HEK293 (cell line): ENCODE measurements around the gene ADM.

Source experiments
- CTCF ChIA-PET: fragments of 350-600 bp; formaldehyde crosslinking; extraction: SDS; loops from one replicate; lab custom pipeline; 2021; ENCODE audit warnings: antibody characterized with exemption; lab: Yijun Ruan, JAX
- POLR2A ChIA-PET: fragments of 300-600 bp; formaldehyde crosslinking; extraction: SDS; loops from one replicate; lab custom pipeline; 2020; ENCODE audit warnings: antibody characterized with exemption, inconsistent platforms; lab: Yijun Ruan, JAX
- H3K27ac ChIP-seq: fragments of 200-500 bp; sonication (Bioruptor generic); 2 replicates; pipeline ENCODE4 v1.5.1; 2014; ENCODE audit warnings: low read depth, low read length, control low read depth, inconsistent platforms; ENCODE audit errors: extremely low read depth
- H3K36me3 ChIP-seq, 2 experiments: fragments of 200-500 bp in 1 of 2; sonication (Bioruptor generic) in 1 of 2; 1 replicate in 1 of 2; 2 replicates in 1 of 2; pipeline ENCODE4 v1.5.1; 2014 to 2017; ENCODE audit warnings: inconsistent platforms in 2 of 2, low read length in 2 of 2; ENCODE audit not compliant: control insufficient read depth in 2 of 2, insufficient read depth in 1 of 2
- H3K4me1 ChIP-seq: fragments of 200-500 bp; sonication (Bioruptor generic); 2 replicates; pipeline ENCODE4 v1.5.1; 2014; ENCODE audit warnings: mild to moderate bottlenecking, low read length, inconsistent platforms; ENCODE audit not compliant: control insufficient read depth, insufficient read depth
- H3K4me3 ChIP-seq: 2 replicates; pipeline ENCODE4 v1.5.1; 2011; ENCODE audit warnings: low read depth, mild to moderate bottlenecking, control low read depth, low read length, moderate library complexity
- H3K9me3 ChIP-seq: fragments of 200-500 bp; sonication (Bioruptor generic); 2 replicates; pipeline ENCODE4 v1.5.1; 2014; ENCODE audit warnings: low read depth, low read length, inconsistent platforms; ENCODE audit not compliant: control insufficient read depth, insufficient read depth
- EGR2 ChIP-seq: fragments of 450-650 bp; formaldehyde crosslinking; IDR thresholded peaks from 2 replicates; pipeline ENCODE4 v1.5.1; 2016; ENCODE audit warnings: low read depth, missing biosample characterization, missing genetic modification characterization
- GLIS1 ChIP-seq: fragments of 450-650 bp; formaldehyde crosslinking; IDR thresholded peaks from 2 replicates; pipeline ENCODE4 v1.5.1; 2016; ENCODE audit warnings: missing biosample characterization, missing genetic modification characterization
- IKZF3 ChIP-seq: fragments of 450-650 bp; IDR thresholded peaks from 2 replicates; pipeline ENCODE4 v1.5.0; 2018; ENCODE audit warnings: missing biosample characterization, mild to moderate bottlenecking, missing genetic modification characterization, moderate library complexity
- KLF1 ChIP-seq: fragments of 450-650 bp; formaldehyde crosslinking; IDR thresholded peaks from 2 replicates; pipeline ENCODE4 v1.5.1; 2016; ENCODE audit warnings: missing biosample characterization, missing genetic modification characterization
- KLF7 ChIP-seq: fragments of 450-650 bp; formaldehyde crosslinking; IDR thresholded peaks from 2 replicates; pipeline ENCODE4 v1.5.1; 2016; ENCODE audit warnings: missing biosample characterization, missing genetic modification characterization, borderline replicate concordance
- SCRT2 ChIP-seq: fragments of 450-650 bp; formaldehyde crosslinking; IDR thresholded peaks from 2 replicates; pipeline ENCODE4 v1.5.1; 2016; ENCODE audit warnings: missing biosample characterization, missing genetic modification characterization
- SP7 ChIP-seq: fragments of 450-650 bp; formaldehyde crosslinking; IDR thresholded peaks from 2 replicates; pipeline ENCODE4 v1.5.1; 2016; ENCODE audit warnings: missing biosample characterization, missing genetic modification characterization
- ZFHX2 ChIP-seq: fragments of 450-650 bp; formaldehyde crosslinking; conservative IDR thresholded peaks from 2 replicates; pipeline ENCODE4 v1.5.1; 2016; ENCODE audit warnings: missing biosample characterization, missing genetic modification characterization
- ZFP69B ChIP-seq: fragments of 450-650 bp; formaldehyde crosslinking; IDR thresholded peaks from 2 replicates; pipeline ENCODE4 v1.5.1; 2016; ENCODE audit warnings: missing biosample characterization, missing genetic modification characterization
- ZNF416 ChIP-seq: fragments of 450-650 bp; formaldehyde crosslinking; IDR thresholded peaks from 2 replicates; pipeline ENCODE4 v1.5.1; 2016; ENCODE audit warnings: missing biosample characterization, missing genetic modification characterization
- ZNF530 ChIP-seq: fragments of 450-650 bp; formaldehyde crosslinking; IDR thresholded peaks from 2 replicates; pipeline ENCODE4 v1.5.1; 2016; ENCODE audit warnings: low read depth, missing biosample characterization, missing genetic modification characterization
- ZNF544 ChIP-seq: fragments of 450-650 bp; formaldehyde crosslinking; IDR thresholded peaks from 2 replicates; pipeline ENCODE4 v1.5.0; 2017; ENCODE audit warnings: missing biosample characterization, missing genetic modification characterization
- ZNF701 ChIP-seq: fragments of 450-650 bp; formaldehyde crosslinking; IDR thresholded peaks from 2 replicates; pipeline ENCODE4 v1.5.1; 2016; ENCODE audit warnings: missing biosample characterization, missing genetic modification characterization
- TF ChIP-seq, protein P1 (sequence below): fragments of 450-650 bp; formaldehyde crosslinking; IDR thresholded peaks from 2 replicates; pipeline ENCODE4 v1.5.1; 2016; ENCODE audit warnings: missing biosample characterization, missing genetic modification characterization, borderline replicate concordance
- TF ChIP-seq, protein P2 (sequence below): fragments of 450-650 bp; formaldehyde crosslinking; IDR thresholded peaks from 2 replicates; pipeline ENCODE4 v1.5.1; 2016; ENCODE audit warnings: missing biosample characterization, missing genetic modification characterization, low read depth
- TF ChIP-seq, protein P3 (sequence below): fragments of 450-650 bp; formaldehyde crosslinking; IDR thresholded peaks from 2 replicates; pipeline ENCODE4 v1.5.1; 2016; ENCODE audit warnings: missing biosample characterization, missing genetic modification characterization
- TF ChIP-seq, protein P4 (sequence below): fragments of 450-650 bp; formaldehyde crosslinking; IDR thresholded peaks from 2 replicates; pipeline ENCODE4 v1.5.1; 2016; ENCODE audit warnings: missing biosample characterization, missing genetic modification characterization, borderline replicate concordance

The ADM gene

DNA sequence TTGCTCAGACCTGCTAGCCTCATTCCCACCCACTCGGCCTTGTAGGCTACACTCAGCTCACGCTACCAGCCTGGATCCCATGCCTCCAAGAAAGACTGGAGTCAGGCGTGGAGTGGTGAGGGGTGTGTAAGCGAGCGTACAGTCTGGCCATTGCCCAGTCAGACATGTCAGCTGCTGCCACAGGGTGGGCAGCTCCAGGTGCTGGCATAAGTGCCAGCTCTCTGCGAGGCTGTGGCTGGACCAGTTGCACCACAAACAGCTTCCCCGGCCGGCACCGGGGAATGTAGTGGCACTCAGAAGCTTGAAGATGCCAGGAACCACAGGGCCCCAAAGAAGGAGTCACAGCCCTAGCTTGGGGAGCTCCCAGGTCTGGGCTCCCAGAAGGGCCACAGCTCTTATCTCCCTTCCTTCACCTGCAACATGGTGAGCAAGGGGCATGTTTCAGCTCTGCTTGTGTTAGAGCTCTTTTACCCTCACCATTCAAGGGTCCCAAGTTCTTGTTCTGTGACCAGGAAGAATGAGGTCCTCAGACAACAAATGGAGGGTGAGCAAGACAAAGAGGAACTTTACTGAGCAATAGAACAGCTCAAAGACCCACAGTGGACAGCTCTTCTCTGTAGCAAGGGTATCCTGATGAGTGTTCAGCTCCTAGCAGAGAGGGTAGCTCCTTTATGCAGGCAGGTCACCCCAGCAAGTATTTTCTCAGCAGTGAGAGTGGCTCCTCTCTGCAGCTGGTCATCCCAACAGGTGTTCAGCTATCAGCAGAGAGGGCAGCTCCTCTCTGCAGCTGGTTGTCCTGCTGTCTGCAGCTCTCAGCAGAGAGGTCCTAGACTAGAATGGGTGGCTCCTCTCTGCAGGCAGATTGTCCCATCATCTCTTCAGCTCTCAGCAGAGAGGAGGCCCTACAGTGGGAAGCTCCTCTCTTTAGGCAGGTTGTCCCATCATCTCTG is 16.8 kb upstream of the ADM start:
- TF ChIP-seq GLIS1 (tag by site-specific recombination) (no peak), EGR2 (no peak), SCRT2 (tag by site-specific recombination) (peak; percentile 40; the same call in 1 of the 2 replicates), ZNF701 (no peak)
- TF ChIP-seq, protein P1, sequence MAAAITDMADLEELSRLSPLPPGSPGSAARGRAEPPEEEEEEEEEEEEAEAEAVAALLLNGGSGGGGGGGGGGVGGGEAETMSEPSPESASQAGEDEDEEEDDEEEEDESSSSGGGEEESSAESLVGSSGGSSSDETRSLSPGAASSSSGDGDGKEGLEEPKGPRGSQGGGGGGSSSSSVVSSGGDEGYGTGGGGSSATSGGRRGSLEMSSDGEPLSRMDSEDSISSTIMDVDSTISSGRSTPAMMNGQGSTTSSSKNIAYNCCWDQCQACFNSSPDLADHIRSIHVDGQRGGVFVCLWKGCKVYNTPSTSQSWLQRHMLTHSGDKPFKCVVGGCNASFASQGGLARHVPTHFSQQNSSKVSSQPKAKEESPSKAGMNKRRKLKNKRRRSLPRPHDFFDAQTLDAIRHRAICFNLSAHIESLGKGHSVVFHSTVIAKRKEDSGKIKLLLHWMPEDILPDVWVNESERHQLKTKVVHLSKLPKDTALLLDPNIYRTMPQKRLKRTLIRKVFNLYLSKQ (tag by site-specific recombination), result no peak
- TF ChIP-seq, protein P2, sequence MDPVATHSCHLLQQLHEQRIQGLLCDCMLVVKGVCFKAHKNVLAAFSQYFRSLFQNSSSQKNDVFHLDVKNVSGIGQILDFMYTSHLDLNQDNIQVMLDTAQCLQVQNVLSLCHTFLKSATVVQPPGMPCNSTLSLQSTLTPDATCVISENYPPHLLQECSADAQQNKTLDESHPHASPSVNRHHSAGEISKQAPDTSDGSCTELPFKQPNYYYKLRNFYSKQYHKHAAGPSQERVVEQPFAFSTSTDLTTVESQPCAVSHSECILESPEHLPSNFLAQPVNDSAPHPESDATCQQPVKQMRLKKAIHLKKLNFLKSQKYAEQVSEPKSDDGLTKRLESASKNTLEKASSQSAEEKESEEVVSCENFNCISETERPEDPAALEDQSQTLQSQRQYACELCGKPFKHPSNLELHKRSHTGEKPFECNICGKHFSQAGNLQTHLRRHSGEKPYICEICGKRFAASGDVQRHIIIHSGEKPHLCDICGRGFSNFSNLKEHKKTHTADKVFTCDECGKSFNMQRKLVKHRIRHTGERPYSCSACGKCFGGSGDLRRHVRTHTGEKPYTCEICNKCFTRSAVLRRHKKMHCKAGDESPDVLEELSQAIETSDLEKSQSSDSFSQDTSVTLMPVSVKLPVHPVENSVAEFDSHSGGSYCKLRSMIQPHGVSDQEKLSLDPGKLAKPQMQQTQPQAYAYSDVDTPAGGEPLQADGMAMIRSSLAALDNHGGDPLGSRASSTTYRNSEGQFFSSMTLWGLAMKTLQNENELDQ (tag by site-specific recombination), result no peak
- CTCF ChIA-PET, result interaction anchor here (1.8 kb wide), 1 partner anchor 81 kb away, joined by 5 read pairs; no protein-coding TSS in a partner anchor
- Histone ChIP-seq H3K36me3 (peaks cover 0 to 7% of the 10 kb centered on the region in 2 experiments; a peak in 1 of 3 replicates), H3K4me3 (no peak overlapping the region), H3K4me1 (no peaks in the 10 kb centered on the region), H3K9me3 (no peaks in the 10 kb centered on the region), H3K27ac (no peak overlapping the region)
- POLR2A ChIA-PET, result interaction anchor here (0.6 to 2.0 kb wide), 5 partner anchors 12 to 35 kb away, joined by 3 to 11 read pairs (median 4); partner anchors contain the start of gene ADM

DNA sequence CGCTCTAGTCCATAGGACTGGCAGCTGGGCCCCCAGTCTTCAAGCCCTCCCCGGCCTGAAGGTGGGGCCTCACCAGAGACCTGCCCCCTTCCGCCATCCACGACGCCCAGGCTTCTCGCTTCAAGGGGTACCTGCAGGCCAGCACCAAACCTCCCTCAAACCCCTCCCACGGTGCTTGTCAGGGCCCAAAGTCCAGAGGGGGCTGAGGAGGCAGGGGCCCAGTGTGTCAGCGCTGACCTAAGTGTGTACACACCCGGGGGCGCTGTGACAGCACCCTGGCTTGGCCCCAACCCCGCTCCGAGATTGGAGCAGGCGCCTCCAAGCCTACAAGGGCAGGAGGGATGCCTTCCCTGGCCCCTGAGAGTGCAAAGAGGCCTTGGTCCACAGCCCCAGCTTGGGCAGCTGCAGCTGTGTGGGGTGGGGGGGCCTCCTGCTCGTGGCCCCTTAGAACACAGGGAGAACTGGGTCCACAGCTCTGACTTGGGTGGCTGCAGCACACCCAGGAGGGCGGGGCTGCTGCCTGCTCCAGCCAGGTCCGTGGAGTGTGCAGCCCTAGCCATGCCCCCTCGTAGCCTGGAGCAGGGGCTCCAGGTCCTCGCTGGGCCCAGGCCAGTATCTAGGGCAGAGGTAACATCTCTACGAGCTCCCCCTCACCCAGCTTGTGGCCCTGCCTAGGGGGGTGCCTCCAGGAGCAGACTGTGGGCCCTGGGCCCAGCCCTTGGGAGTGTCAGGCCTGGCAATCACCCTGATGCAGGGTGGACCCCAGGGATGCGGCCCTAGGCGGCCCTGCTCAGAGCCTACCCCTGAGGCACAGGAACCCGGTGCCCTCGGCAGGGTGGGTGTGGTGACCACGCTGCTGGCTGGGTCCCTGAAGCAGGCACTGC is 15.8 kb upstream of the ADM start:
- Histone ChIP-seq H3K36me3 (peaks cover 0 to 7% of the 10 kb centered on the region in 2 experiments; a peak in 1 of 3 replicates), H3K4me3 (no peak overlapping the region), H3K9me3 (no peaks in the 10 kb centered on the region), H3K4me1 (no peaks in the 10 kb centered on the region), H3K27ac (no peak overlapping the region)
- CTCF ChIA-PET, result interaction anchor here (0.6 to 1.8 kb wide), 3 partner anchors 11 to 103 kb away, joined by 3 to 5 read pairs (median 3); no protein-coding TSS in a partner anchor
- TF ChIP-seq IKZF3 (tag by site-specific recombination), result no peak
- TF ChIP-seq KLF1 (tag by site-specific recombination), result peak; percentile 28; the same call in 1 of the 2 replicates
- no peak for TF ChIP-seq SP7 (tag by site-specific recombination)
- POLR2A ChIA-PET, result interaction anchor here (1.0 kb wide), 1 partner anchor 14 kb away, joined by 4 read pairs; no protein-coding TSS in a partner anchor

DNA sequence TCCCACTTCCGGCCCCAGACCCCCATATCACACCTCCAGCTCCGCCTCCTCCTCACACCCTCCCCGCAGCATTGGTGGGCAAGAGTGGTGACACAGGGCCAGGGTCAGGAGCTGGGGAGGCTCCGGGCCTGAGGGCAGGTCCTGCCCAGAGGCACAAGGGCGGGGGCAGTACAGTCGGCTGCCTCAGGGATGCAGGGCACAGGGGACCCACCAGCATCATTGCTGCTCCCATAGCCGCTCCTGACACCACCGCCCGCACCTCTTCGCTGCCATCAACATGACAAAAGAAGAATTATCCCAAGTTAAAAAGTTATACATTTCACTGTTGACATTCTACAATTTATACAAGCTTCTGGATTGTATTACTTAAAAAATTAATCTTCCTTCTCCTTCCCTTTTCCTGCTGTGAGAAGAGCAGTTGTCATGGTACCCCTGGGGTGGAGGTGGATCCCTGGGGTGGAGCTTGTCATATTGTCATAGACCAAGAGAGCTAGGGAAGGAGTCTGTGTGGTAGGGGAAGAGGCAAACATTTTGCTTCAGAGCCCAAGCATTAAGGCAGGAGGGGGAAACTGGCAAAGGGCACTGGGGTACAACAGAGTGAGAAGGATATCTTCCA is 15.0 kb upstream of the ADM start:
- no peaks in the 10 kb centered on the region for H3K9me3 ChIP-seq
- POLR2A ChIA-PET, result no interaction called here
- H3K27ac ChIP-seq, result no peak overlapping the region
- peaks cover 0 to 7% of the 10 kb centered on the region in 2 experiments; a peak in 1 of 3 replicates for H3K36me3 ChIP-seq
- no peak overlapping the region for H3K4me3 ChIP-seq
- H3K4me1 ChIP-seq, result no peaks in the 10 kb centered on the region
- CTCF ChIA-PET, result interaction anchor here (0.6 to 1.0 kb wide), 3 partner anchors 9 to 103 kb away, joined by 3 read pairs; no protein-coding TSS in a partner anchor
- TF ChIP-seq KLF7 (tag by site-specific recombination) (no peak), ZNF416 (tag by site-specific recombination) (no peak), ZFHX2 (tag by site-specific recombination) (no peak), ZNF530 (tag by site-specific recombination) (no peak), ZFP69B (tag by site-specific recombination) (no peak), ZNF544 (tag by site-specific recombination) (no peak)
- TF ChIP-seq, protein P3, sequence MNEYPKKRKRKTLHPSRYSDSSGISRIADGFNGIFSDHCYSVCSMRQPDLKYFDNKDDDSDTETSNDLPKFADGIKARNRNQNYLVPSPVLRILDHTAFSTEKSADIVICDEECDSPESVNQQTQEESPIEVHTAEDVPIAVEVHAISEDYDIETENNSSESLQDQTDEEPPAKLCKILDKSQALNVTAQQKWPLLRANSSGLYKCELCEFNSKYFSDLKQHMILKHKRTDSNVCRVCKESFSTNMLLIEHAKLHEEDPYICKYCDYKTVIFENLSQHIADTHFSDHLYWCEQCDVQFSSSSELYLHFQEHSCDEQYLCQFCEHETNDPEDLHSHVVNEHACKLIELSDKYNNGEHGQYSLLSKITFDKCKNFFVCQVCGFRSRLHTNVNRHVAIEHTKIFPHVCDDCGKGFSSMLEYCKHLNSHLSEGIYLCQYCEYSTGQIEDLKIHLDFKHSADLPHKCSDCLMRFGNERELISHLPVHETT (tag by site-specific recombination), result no peak
- TF ChIP-seq, protein P4, sequence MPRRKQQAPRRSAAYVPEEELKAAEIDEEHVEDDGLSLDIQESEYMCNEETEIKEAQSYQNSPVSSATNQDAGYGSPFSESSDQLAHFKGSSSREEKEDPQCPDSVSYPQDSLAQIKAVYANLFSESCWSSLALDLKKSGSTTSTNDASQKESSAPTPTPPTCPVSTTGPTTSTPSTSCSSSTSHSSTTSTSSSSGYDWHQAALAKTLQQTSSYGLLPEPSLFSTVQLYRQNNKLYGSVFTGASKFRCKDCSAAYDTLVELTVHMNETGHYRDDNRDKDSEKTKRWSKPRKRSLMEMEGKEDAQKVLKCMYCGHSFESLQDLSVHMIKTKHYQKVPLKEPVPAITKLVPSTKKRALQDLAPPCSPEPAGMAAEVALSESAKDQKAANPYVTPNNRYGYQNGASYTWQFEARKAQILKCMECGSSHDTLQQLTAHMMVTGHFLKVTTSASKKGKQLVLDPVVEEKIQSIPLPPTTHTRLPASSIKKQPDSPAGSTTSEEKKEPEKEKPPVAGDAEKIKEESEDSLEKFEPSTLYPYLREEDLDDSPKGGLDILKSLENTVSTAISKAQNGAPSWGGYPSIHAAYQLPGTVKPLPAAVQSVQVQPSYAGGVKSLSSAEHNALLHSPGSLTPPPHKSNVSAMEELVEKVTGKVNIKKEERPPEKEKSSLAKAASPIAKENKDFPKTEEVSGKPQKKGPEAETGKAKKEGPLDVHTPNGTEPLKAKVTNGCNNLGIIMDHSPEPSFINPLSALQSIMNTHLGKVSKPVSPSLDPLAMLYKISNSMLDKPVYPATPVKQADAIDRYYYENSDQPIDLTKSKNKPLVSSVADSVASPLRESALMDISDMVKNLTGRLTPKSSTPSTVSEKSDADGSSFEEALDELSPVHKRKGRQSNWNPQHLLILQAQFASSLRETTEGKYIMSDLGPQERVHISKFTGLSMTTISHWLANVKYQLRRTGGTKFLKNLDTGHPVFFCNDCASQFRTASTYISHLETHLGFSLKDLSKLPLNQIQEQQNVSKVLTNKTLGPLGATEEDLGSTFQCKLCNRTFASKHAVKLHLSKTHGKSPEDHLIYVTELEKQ, result no peak
